Measurements from ENCODE around the gene SLC12A8.

GRCh38 chr3:125042725-125043406, 169.7 kb downstream of the SLC12A8 start:
- no peak for TF ChIP-seq POLR2A (IDR thresholded peaks at IDR 0.05)
- TF ChIP-seq CTCF (IDR thresholded peaks at IDR 0.05), result no peak

All from adrenal gland (tissue), 5 donors.